ENCODE data around the gene ZNF575.

The ZNF575 gene

DNA sequence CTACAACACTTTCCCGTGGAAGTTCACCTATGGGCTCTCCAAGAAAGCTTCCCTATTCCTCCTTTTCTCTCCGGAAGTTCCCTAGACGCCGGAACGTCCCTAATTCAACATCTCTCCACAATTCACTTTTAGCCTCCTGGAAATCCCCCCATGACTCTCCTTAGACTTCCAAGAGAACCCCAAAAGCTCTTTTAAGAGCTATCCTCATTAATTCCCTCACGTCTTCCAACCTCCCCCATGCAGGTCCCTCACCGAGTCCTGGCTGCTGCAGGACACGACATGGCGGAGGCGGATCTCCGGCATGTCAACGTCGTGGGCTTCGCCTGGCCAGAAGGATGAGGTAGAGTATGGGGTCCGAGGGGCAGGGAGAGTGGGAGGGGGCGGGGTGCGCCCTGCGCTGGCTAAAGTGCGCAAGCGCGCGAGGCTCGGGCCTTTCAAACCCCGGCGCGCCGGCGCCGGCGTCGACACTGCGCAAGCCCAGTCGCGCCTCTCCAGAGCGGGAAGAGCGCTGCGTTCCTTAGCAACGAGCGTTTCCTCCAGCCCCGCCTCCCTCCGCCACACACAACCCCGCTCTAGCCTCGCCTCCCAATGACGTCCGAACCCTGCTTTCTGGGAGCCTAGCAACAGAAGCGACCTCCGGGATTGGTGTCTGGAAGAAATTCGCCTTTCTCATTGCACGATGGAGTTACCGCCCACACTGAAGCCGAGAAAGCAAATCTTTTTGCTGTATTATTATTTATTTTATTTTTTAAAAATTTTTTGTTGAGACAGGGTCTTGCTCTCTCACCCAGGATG is 42.4 kb downstream of the ZNF575 start, which contains the start of the genes PINLYP and XRCC1:
PINLYP (plus strand) TSS at position 646 of the 795 bp plus-strand sequence. CDS start 1,391 bp downstream, outside the sequence.
XRCC1 (minus strand) TSS at position 372 of the 795 bp plus-strand sequence; CDS start at position 303, 69 bp downstream.
- DNase-seq = peak; percentile 96 to 98

DNA sequence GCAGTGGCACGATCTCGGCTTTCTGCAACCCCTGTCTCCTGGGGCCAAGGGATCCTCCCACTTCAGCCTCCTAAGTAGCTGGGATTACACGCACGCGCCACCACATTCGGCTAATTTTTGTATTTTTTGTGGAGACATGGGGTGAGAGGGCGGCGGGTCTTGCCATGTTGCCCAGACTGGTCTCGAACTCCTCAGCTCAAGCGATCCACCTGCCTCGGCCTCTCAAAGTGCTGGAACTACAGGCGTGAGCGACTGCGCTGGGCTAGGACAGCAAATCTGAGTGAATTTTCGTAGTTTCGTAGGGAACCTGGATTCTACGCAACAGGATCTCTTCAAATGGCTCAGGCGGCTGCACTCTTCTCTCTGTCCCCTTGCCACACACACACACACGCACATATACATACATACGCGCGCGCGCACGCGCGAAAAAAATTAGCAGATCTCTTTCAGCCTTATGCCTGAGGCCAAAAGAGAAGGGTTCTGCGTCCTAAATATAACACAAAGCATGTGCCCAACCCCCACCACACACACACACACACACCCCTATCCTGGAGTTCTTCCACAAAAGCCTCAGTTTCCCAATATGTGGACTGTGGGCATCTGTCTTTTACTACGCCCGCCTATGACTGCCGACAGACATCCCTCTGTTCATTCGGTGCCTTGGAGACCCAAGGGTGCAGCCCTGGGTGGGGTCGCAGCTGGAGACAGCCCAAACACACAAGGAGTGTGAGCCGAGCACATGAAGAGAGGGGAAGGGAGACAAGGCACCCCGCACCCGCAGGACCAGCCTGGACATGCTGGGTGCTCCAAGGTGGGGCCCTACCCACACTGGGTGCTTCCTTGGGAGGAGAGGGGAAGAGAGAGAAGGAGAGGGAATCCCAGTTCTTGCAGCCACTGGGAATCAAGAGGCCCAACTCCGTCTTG is 43.2 kb downstream of the ZNF575 start:
- no peak for DNase-seq

DNA sequence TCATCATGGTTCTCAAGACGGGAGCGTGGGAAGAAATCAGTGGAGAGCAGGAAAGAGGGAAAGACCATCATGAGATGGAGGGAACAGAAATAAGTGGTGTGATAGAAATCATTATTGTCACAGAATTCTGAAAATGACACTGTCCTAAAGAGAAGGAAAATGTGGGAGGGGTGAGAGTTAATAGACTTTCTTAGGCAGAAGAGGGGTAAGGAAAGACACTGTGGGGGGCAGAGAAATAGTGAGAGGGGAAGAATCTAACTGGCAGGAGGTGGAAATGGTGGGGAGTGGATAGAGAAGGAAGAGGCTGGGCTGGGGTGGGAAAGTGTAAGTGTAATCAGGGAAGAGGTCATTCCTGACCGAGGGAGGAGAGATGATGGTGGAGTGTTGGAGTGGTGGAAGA is 45.8 kb downstream of the ZNF575 start:
- no peak for DNase-seq

DNA sequence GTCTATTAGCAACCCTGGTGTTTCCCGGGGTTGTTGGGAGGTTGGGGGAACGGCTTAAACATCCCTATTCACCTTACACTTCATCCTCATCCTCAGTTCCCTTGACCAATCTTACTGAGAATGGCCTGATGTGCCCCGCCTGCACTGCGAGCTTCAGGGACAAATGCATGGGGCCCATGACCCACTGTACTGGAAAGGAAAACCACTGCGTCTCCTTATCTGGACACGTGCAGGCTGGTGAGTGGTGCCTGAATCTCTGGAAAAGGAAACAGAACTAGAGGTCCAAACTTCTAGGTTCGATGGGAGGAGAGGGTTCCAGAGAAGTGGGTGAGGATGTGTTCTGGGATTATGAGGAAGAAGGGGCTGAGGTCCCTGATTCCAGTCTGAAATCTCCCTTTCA is 48.5 kb downstream of the ZNF575 start:
- DNase-seq = no peak

DNA sequence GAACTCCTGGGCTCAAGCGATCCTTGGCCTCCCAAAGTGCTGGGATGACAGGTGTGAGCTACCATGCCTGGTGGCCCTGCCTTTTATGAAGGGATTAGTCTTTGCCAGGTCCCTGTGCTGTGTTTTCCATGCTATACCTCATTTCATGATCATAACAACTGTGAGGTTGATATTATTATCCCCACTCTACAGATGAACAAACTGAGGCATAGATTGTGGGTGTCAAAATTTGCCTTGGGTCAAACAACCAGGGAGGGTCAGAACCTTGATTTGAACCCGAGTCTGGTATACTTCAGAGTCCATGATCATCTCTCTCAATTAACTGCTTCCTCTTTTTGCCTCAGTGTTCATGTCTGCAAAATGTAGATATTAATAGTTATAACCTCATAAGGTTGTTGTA is 49.5 kb downstream of the ZNF575 start:
- DNase-seq = no peak

GRCh38 chr19:43584484-43584883 is 51.5 kb downstream of the ZNF575 start:
- no peak for DNase-seq
